Spinal cord (tissue), 10 donors: ENCODE measurements around the gene ILKAP. TPM values are rescaled to one million over a fixed set of nuclear protein-coding genes. Genes with fewer than 3 reads are reported as not detected.

Source experiments
- DNase-seq, 6 donors: peaks; one replicate each; pipeline versions ENCODE4 v3.0.0 to v3.0.0-alpha.2; 2013 to 2015; ENCODE audit warnings: low spot score in 6 of 6, low read depth in 4 of 6
- H3K27ac ChIP-seq: one replicate; pipeline ENCODE4 v1.5.1; 2013; ENCODE audit warnings: low read depth, low read length, control low read depth
- H3K27me3 ChIP-seq: one replicate; pipeline ENCODE4 v1.6.1; 2013; ENCODE audit warnings: low read length; ENCODE audit not compliant: control insufficient read depth, insufficient read depth
- H3K36me3 ChIP-seq: one replicate; pipeline ENCODE4 v1.6.1; 2013; ENCODE audit warnings: low read length; ENCODE audit not compliant: control insufficient read depth, insufficient read depth
- H3K4me1 ChIP-seq: one replicate; pipeline ENCODE4 v1.6.1; 2013; ENCODE audit warnings: low read length; ENCODE audit not compliant: control insufficient read depth, insufficient read depth
- H3K4me3 ChIP-seq: one replicate; pipeline ENCODE4 v1.5.1; 2013; ENCODE audit warnings: low read depth, low read length, control low read depth
- H3K9me3 ChIP-seq: one replicate; pipeline ENCODE4 v1.6.1; 2013; ENCODE audit warnings: low read length; ENCODE audit not compliant: control insufficient read depth, insufficient read depth
- WGBS: methylation state at CpG from one replicate; pipeline ENCODE4 v1.1.5; 2013; ENCODE audit warnings: missing lambda C conversion rate; ENCODE audit not compliant: insufficient coverage; 5-methylcytosine and 5-hydroxymethylcytosine counted together
- polyA plus RNA-seq, 2 donors: library from polyadenylated mRNA; unstranded; fragments of 120-200 nt; gene quantifications; one replicate each; pipeline ENCODE4 v1.2.1, GENCODE V29; 2013; ENCODE audit not compliant: insufficient read length in 2 of 2
- total RNA-seq, 2 donors: library from RNA; depleted of rRNA in 1 of 2; stranded (reverse); fragments of 120-200 nt in 1 of 2; fragments of >200 nt in 1 of 2; gene quantifications; one replicate each; pipeline versions ENCODE4 v1.2.3 to v1.2.4, GENCODE V29; 2013 to 2014
- donor health status: healthy.

Gene ILKAP
- total and polyA plus RNA-seq, 4 donors: 29.4 to 65.8 (median 43.5) TPM

DNA sequence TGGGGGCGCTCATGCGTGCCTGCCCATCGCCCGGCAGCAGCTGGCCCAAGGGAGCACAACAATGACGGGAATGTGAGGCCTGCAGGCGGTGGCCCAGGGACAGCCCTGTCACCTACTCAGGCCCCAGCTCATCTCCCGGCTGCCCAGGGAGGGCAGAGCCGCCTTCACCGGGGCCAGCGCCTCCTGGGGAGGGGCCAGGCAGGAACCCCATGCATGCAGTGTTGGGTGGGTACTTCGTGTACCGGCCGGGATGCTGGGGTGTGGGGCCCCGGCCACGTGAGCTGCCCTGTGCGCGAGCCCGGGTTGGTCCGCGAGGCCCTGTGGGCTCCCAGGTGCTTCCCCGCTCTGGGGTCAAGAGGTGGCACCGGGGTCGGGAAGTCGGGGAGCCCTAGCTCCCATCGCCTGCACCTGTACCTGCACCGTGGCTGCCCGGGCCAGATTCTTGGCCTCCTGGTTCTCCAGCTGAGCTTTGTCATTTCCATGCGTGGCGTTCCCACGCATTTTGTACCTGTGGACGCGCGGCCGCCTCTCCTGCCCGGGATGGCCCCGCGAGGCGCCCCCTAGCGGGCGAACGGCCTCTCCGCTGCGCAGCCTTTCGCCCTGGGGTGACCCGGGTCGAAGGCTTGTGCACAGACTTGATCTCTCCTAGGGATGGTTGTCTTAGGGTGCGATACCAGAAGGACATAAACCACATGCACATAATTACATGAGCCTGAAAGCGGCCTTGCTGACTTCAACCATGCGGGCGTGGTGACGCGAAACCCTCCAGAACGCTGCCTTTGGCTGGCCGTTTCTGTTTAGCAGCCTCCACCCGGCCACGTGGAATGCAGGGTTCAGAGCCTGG is 64.1 kb downstream of the ILKAP start:
- no peak for DNase-seq
- H3K9me3 ChIP-seq: no peaks in the 10 kb centered on the region
- peaks cover 9% of the 10 kb centered on the region for H3K36me3 ChIP-seq
- H3K27ac ChIP-seq: no peak overlapping the region
- H3K4me3 ChIP-seq: no peak overlapping the region
- peaks cover 6% of the 10 kb centered on the region for H3K4me1 ChIP-seq
- 60% methylated on average over 56 of the region's 56 CpGs for WGBS
- H3K27me3 ChIP-seq: no peaks in the 10 kb centered on the region

GRCh38 chr2:238138331-238139195 is 64.9 kb downstream of the ILKAP start, which contains the start of gene KLHL30:
TSS of gene KLHL30 (plus strand) at chr2:238138668. CDS start at chr2:238140755, 2,087 bp downstream.
- Histone ChIP-seq H3K9me3 (no peaks in the 10 kb centered on the region), H3K4me1 (peaks cover 3% of the 10 kb centered on the region), H3K36me3 (peaks cover 9% of the 10 kb centered on the region), H3K27ac (no peak within 1 kb of the TSS), H3K27me3 (no peaks in the 10 kb centered on the region), H3K4me3 (no peak within 1 kb of the TSS)
- DNase-seq: no peak
- WGBS: 75% methylated on average over 19 of the region's 22 CpGs

- no peaks in the 10 kb centered on the region for H3K27me3 ChIP-seq
- WGBS: 94% methylated on average over 13 of the region's 13 CpGs
- DNase-seq: no peak
- H3K4me1 ChIP-seq: no peaks in the 10 kb centered on the region
- H3K36me3 ChIP-seq: peaks cover 9% of the 10 kb centered on the region
- no peaks in the 10 kb centered on the region for H3K9me3 ChIP-seq
- H3K4me3 ChIP-seq: no peak overlapping the region
- no peak overlapping the region for H3K27ac ChIP-seq
Observed at GRCh38 chr2:238137885-238138284, 65.6 kb downstream of the ILKAP start.

DNA sequence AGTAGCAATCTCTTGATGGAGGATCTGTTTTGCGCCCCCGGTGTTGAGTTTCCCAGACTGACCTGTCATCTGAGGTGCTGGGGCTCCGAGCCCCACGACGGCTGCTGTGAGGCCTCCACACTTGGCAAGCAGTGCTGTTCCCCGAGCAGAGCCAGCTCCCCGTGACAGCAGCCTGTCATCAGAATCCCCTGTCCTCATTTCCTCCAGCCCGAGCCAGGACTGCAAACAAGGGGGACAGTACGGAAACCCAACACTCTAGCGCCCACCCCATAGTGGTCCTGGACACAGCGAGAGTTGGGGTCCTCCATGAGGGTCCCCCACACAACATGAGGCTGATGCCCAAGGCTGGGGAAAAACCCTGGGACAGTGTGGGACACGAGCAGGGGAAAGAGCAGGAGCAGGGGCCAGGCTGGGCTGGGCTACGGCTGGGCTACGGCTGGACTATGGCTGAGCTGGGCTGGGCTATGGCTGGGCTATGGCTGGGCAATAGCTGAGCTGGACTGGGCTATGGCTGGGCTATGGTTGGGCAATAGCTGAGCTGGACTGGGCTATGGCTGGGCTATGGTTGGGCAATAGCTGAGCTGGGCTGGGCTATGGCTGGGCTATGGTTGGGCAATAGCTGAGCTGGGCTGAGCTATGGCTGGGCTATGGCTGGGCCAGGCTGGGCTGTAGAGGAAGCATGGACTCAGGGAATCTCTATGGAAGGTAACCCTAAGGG is 66.5 kb downstream of the ILKAP start:
- Histone ChIP-seq H3K9me3 (no peaks in the 10 kb centered on the region), H3K4me1 (no peaks in the 10 kb centered on the region), H3K27me3 (no peaks in the 10 kb centered on the region), H3K36me3 (peaks cover 9% of the 10 kb centered on the region), H3K4me3 (no peak overlapping the region), H3K27ac (no peak overlapping the region)
- WGBS: 67% methylated on average over 14 of the region's 14 CpGs
- no peak for DNase-seq

- no peak overlapping the region for H3K4me3 ChIP-seq
- H3K27ac ChIP-seq: no peak overlapping the region
- no peak for DNase-seq
- no peaks in the 10 kb centered on the region for H3K4me1 ChIP-seq
- H3K36me3 ChIP-seq: peaks cover 6% of the 10 kb centered on the region
- no peaks in the 10 kb centered on the region for H3K27me3 ChIP-seq
- no peaks in the 10 kb centered on the region for H3K9me3 ChIP-seq
- 81% methylated on average over 10 of the region's 15 CpGs for WGBS
Observed at GRCh38 chr2:238135601-238136150, 67.8 kb downstream of the ILKAP start.

- Histone ChIP-seq H3K27ac (no peak overlapping the region), H3K27me3 (no peaks in the 10 kb centered on the region), H3K9me3 (no peaks in the 10 kb centered on the region), H3K36me3 (peaks cover 8% of the 10 kb centered on the region), H3K4me3 (no peak overlapping the region), H3K4me1 (no peaks in the 10 kb centered on the region)
- 81% methylated on average over 9 of the region's 11 CpGs for WGBS
- DNase-seq: no peak
Observed at GRCh38 chr2:238134393-238134785, 69.1 kb downstream of the ILKAP start.

DNA sequence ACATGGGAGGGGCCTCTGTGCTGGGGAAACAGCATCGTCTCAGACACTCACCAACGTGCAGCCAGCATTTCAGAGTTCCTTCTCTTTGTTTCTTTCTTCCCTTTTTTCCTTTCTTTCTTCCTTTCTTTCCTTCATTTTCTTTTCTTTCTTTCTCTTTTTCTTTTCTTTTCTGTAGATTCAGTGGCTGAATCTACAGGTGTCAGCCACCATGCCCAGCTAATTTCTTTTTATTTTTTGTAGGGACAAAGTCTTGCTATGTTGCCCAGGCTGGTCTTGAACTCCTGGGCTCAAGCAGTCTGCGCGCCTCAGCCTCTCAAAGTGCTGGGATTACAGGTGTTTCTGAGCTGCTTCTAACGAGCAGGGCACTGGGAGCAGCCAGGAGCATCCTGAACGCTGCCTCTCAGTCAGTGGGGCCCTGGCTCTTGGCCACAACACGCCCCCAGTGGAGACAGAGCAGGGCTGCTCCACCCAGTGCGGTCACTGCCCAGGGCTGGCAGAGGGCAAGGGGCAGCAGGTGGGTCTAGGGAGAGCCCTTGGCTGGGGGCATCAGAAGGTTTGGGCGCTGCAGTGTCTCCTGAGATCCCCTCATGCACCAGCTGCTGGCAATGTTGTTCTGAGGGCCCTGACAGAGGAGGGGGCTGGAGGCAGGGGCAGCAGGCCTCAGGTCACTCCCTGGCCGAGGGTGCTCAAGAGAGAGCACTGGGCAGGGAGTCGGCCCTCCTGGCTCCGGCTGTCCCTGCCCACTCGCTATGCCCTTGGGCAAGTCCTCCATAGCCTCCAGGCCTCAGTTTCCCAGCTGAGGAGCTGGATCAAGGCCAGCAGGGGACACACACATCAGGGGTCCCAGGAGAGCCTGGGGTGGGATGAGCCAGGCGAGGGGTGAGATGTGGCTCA is 69.7 kb downstream of the ILKAP start:
- Histone ChIP-seq H3K27me3 (no peaks in the 10 kb centered on the region), H3K4me3 (no peak overlapping the region), H3K36me3 (peaks cover 3% of the 10 kb centered on the region), H3K9me3 (no peaks in the 10 kb centered on the region), H3K27ac (no peak overlapping the region), H3K4me1 (no peaks in the 10 kb centered on the region)
- WGBS: 73% methylated on average over 14 of the region's 14 CpGs
- DNase-seq: no peak

DNA sequence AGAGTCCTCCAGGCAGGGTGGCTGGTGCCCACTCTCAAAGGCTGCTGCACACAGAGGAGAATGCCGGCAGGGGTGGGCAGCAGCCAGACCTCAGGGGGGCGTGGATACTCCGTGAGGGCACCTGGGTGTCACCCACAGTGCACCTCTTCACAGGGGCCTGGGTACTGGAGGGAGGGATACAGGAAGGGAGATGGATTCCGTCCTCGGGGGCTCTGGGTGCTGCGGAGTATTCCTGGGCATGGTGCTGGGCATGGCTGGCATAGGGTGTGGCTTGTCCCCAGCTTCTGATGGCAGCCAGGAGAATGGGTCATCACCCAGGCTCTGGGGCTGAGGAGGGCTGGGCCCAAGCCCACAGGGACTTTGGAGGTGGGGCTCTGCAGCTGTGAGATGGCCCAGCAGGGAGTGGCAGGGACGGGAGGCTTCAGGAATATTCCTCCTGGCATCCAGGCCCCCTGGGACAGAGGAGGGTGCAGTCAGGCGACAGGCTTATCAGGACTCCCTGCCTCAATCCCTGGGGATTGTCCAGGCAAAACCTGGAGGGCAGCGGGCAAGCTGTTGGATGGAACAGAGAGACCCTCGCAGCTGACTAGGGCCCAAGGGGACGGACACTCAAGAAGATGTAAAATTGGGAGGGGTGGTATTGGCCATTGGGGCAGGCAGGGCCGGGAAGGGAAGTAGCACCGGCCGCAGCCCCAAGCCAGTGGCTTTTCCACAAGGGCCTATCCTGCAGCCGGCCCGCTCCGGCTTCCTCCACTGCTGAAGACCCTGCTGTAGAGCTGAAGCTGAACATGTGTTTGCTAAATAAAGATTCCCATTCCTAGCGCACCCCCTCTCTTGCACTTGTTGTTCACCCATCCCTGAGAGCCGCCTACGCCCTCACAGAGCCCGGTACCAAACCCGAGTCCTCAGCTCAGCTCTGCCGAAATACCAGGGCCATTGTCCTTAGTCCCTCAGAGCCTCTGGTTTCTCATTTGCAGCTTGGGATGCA is 70.7 kb downstream of the ILKAP start:
- DNase-seq: no peak
- Histone ChIP-seq H3K36me3 (peaks cover 3% of the 10 kb centered on the region), H3K4me3 (no peak overlapping the region), H3K27ac (no peak overlapping the region), H3K27me3 (no peaks in the 10 kb centered on the region), H3K4me1 (peaks cover 4% of the 10 kb centered on the region), H3K9me3 (no peaks in the 10 kb centered on the region)
- WGBS: 88% methylated on average over 22 of the region's 23 CpGs
